ENCODE results near the gene THAP7. TPM values are rescaled to one million over a fixed set of nuclear protein-coding genes. Genes with fewer than 3 reads are reported as not detected.

THAP7 gene
- total RNA-seq (2021; ENCODE audit: unreplicated experiment) (27.7 TPM), Bru-seq, nascent RNA (percentile 76 among the genes with signal in this experiment), BruChase-seq, experiment 1, labeled RNA remaining after a 6-hour chase (percentile 56 among the genes with signal in this experiment), BruChase-seq, experiment 2, labeled RNA remaining after a 2-hour chase (percentile 75 among the genes with signal in this experiment)
- 21.6 and 25.5 TPM in 2 replicates for polyA plus RNA-seq (2012)
- long read RNA-seq, transcript THAP7-201 (4 exons, 1,213 nt), result minor isoform, 5 of 52 reads
- long read RNA-seq, transcript THAP7-204 (2 exons, 1,809 nt), result major isoform, 14 of 52 reads
- long read RNA-seq, transcript THAP7-202 (5 exons, 1,144 nt), result minor isoform, 9 of 52 reads
- long read RNA-seq, transcript THAP7-208 (3 exons, 1,957 nt), result minor isoform, 13 of 52 reads
- long read RNA-seq, partial matches to known transcripts, result 0 of 52 reads
- long read RNA-seq, other reads (novel, unspliced or antisense), result 8 of 52 reads

DNA sequence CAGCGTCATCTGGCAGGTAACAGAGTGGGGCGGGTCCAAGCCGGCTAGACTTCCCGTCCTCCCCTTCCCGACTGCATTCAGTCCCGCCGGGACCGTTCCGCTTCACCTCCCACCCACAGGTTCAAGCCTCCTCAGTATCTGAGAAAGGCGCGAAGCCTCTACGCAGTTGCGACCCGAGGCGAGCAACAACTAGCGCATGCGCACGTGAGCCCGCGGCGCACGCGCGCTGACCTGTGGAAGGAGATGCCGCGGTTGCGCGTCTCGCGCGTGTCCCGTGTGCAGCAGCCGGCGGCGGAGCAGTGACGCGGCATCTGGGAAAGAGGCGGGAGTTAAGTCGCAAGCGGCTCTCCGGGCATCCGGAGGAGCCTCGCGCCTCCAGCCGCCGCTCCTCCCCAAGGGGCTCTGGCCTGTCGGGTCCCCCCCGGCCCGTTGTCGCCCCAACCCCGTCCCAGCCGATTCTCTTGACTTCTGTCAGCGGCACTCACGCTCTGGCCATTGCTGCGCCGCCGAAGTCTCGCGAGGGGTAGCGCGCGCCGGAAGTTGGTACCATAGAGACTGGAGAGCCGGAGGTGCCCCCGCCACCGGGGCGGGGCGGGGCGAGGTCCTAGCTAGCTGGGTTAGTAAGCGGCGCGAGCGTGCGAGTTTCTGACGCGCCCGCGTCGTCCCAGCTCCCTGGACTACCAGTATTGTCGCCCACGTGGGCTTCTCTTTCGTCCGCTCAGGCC, at the start of gene THAP7:
THAP7 (minus strand) TSS at position 518 of the 725 bp plus-strand sequence; CDS start at position 311, 207 bp downstream.
- intact Hi-C loops (cut with micrococcal nuclease), result loop anchor here (2.0 kb wide), 1 partner anchor 19 kb away; the partner anchor contains the start of gene LZTR1
- no peak within 1 kb of the TSS for H2AFZ ChIP-seq (ENCODE audit: low read depth, low read length, poor library complexity, severe bottlenecking)
- TF ChIP-seq EZH2 (IDR thresholded peaks at IDR 0.05) (no peak), CBX3 (IDR thresholded peaks at IDR 0.05; ENCODE audit: low read depth) (0 out of 2 replicates have a peak, but pooled peaks have one; percentile 35), FOSL1 (IDR thresholded peaks at IDR 0.05; ENCODE audit: low read depth) (no peak), POLR2A (IDR thresholded peaks at IDR 0.05; ENCODE audit: borderline replicate concordance, extremely low read depth, insufficient read depth, insufficient read length) (peak; percentile 84), SIN3A (IDR thresholded peaks at IDR 0.05; ENCODE audit: low read depth) (peak; percentile 80), ZFX (IDR thresholded peaks at IDR 0.05) (no peak), POLR2AphosphoS5 (IDR thresholded peaks at IDR 0.05; ENCODE audit: low read depth, low read length) (peak; percentile 88), TCF7L2 (IDR thresholded peaks at IDR 0.05; ENCODE audit: borderline replicate concordance, extremely low read depth, insufficient read depth, insufficient read length) (peak; percentile 34)
- TF ChIP-seq, protein P1, sequence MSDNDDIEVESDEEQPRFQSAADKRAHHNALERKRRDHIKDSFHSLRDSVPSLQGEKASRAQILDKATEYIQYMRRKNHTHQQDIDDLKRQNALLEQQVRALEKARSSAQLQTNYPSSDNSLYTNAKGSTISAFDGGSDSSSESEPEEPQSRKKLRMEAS (IDR thresholded peaks at IDR 0.05), result peak; percentile 95
- TF ChIP-seq, protein P2, sequence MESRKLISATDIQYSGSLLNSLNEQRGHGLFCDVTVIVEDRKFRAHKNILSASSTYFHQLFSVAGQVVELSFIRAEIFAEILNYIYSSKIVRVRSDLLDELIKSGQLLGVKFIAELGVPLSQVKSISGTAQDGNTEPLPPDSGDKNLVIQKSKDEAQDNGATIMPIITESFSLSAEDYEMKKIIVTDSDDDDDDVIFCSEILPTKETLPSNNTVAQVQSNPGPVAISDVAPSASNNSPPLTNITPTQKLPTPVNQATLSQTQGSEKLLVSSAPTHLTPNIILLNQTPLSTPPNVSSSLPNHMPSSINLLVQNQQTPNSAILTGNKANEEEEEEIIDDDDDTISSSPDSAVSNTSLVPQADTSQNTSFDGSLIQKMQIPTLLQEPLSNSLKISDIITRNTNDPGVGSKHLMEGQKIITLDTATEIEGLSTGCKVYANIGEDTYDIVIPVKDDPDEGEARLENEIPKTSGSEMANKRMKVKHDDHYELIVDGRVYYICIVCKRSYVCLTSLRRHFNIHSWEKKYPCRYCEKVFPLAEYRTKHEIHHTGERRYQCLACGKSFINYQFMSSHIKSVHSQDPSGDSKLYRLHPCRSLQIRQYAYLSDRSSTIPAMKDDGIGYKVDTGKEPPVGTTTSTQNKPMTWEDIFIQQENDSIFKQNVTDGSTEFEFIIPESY (IDR thresholded peaks at IDR 0.05; ENCODE audit: extremely low read depth, insufficient replicate concordance, low read length), result peak; percentile 95
- DNase-seq (ENCODE audit: low read depth, low spot score) (peak; percentile 89), ATAC-seq (peak; percentile 88)
- peak within 1 kb of the TSS; percentile 95 for H3K9ac ChIP-seq (ENCODE audit: low read length)
- peak within 1 kb of the TSS; percentile 97 for H3K27ac ChIP-seq (ENCODE audit: low read depth, low read length)
- RAD21 ChIA-PET (ENCODE audit: low non-redundant PET in 1 of 2, low total read pairs in 2 of 2, uncharacterized antibody in 2 of 2, unreplicated experiment in 2 of 2), result no interaction called here
- POLR2A ChIA-PET, result interaction anchor here (0.6 to 0.9 kb wide), 4 partner anchors 13 to 116 kb away, joined by 3 to 4 read pairs (median 3); partner anchors contain the start of genes CRKL and P2RX6
- no peaks in the 10 kb centered on the region for H3K9me3 ChIP-seq (ENCODE audit: control insufficient read depth in 1 of 2, insufficient read depth in 1 of 2, low read depth in 1 of 2, low read length in 2 of 2)
- BruUV-seq (replicated peaks), result TSS peak; percentile 78
- H4K20me1 ChIP-seq (ENCODE audit: insufficient read depth), result no peaks in the 10 kb centered on the region
- H3K36me3 ChIP-seq (ENCODE audit: control insufficient read depth in 1 of 2, insufficient read depth in 2 of 2, low read length in 2 of 2), result peaks cover 3 to 11% of the 10 kb centered on the region in 2 experiments; a peak in 3 of 4 replicates
- peak within 1 kb of the TSS; percentile 86 for H3K4me2 ChIP-seq (ENCODE audit: low read length)
- no peaks in the 10 kb centered on the region for H3K9me2 ChIP-seq (ENCODE audit: insufficient read depth)
- peak within 1 kb of the TSS; percentile 81 to 87 for H3K4me3 ChIP-seq (replicated peaks in 1 of 2; ENCODE audit: low read depth in 1 of 2, low read length in 2 of 2)
- no peaks in the 10 kb centered on the region for H3K27me3 ChIP-seq (ENCODE audit: insufficient read depth, low read length)
- H3K79me2 ChIP-seq (ENCODE audit: insufficient read depth, low read length), result peaks cover 38% of the 10 kb centered on the region
- peaks cover 17 to 28% of the 10 kb centered on the region in 2 experiments for H3K4me1 ChIP-seq (ENCODE audit: control insufficient read depth in 1 of 2, insufficient read depth in 2 of 2, low read length in 2 of 2)
- CTCF ChIA-PET, result interaction anchor here (0.8 to 1.6 kb wide), 3 partner anchors 19 to 197 kb away, joined by 3 read pairs; no protein-coding TSS in a partner anchor

All from HCT116 (cell line).